Colonic mucosa (tissue), 4 donors: ENCODE measurements around the gene CEACAM8. TPM values are rescaled to one million over a fixed set of nuclear protein-coding genes. Genes with fewer than 3 reads are reported as not detected.
"Not testable (repeated sequence)": the region's sequence is repeated elsewhere in the genome, so short reads cannot be mapped to it uniquely, and the experiment has no call there.

Experiments
- DNase-seq: peaks from one replicate; pipeline ENCODE4 v3.0.0-alpha.2; 2020
- H3K27ac ChIP-seq: fragments of 200-600 bp; one replicate; pipeline ENCODE4 v1.8.0; 2021
- H3K27me3 ChIP-seq: fragments of 200-600 bp; one replicate; pipeline ENCODE4 v1.8.0; 2021
- H3K36me3 ChIP-seq: fragments of 200-600 bp; one replicate; pipeline ENCODE4 v1.8.0; 2021
- H3K4me1 ChIP-seq: fragments of 200-600 bp; one replicate; pipeline ENCODE4 v1.8.0; 2021; ENCODE audit warnings: mild to moderate bottlenecking
- H3K4me3 ChIP-seq: fragments of 200-600 bp; one replicate; pipeline ENCODE4 v1.8.0; 2021
- H3K9ac ChIP-seq, 2 donors: one replicate each; pipeline ENCODE4 v1.7.0; 2013; ENCODE audit warnings: control low read depth in 2 of 2, low read depth in 2 of 2, low read length in 2 of 2
- H3K9me3 ChIP-seq: fragments of 200-600 bp; one replicate; pipeline ENCODE4 v1.8.0; 2021
- CTCF ChIP-seq: fragments of 200-600 bp; IDR thresholded peaks from one replicate; pipeline ENCODE4 v1.8.0; 2022; ENCODE audit warnings: antibody characterized with exemption, mild to moderate bottlenecking
- intact Hi-C: fragments of 100-400 bp; cut with DNase I; formaldehyde crosslinking; loops from one replicate; pipeline ENCODE4 v1.14.1; 2022
- total RNA-seq, 2 donors: library from RNA; stranded (reverse); fragmentation: NEBNext Ultra II Directional in 1 of 2; extraction: Animal tissue kit (Norgen Biotek cat#: 25700) in 1 of 2; gene quantifications; one replicate each; pipeline ENCODE4 v1.2.1, GENCODE V29; 2021
- donor health status: healthy.
- donor health status: DM: no; HTN: no; CAD: no.
- donor health status: DM: no; HTN: no; CAD: no.

The CEACAM8 gene
- total RNA-seq, 2 donors from 2014 or later: 0.85 to 2.3 TPM

DNA sequence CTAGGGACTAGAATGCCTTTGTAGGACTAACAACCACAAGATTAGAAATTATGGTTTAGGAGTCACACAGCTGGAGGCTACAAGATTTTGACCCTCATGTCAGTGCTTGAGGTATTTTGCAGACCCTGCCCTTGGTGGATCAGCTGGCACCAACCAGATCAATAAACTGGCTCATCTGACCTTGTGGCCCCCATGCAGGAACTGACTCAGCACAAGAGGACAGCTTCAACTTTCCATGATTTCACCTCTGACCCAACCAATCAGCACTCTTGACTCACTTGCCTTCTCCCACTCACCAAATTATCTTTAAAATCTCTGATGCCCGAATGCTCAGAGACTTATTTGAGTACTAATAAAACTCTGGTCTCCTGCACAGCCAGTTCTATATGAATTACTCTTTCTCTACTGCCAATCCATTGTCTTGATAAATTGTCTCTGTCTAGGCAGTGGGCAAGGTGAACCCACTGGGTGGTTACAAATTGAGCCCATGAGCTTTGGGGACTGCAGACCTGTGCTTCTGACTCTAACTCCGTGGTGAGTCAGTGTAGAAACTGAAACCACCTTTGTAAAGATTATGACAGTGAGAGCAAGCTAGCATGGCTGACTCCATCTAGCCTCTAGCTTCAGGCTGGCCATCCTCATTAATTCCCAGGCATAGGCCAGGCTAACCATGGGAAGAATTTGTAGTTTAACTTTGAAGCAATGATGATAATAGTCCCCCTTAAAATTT, 33.9 kb upstream of the CEACAM8 start:
- intact Hi-C loops: no loop called here
- Histone ChIP-seq H3K27ac (no peak overlapping the region), H3K4me1 (no peaks in the 10 kb centered on the region), H3K36me3 (no peaks in the 10 kb centered on the region), H3K27me3 (no peaks in the 10 kb centered on the region), H3K4me3 (no peak overlapping the region), H3K9ac (no peak overlapping the region), H3K9me3 (no peaks in the 10 kb centered on the region)
- DNase-seq: no peak
- no peak for TF ChIP-seq CTCF

- no peak for TF ChIP-seq CTCF
- Histone ChIP-seq H3K27ac (no peak overlapping the region), H3K4me3 (no peak overlapping the region), H3K4me1 (no peaks in the 10 kb centered on the region), H3K27me3 (no peaks in the 10 kb centered on the region), H3K9ac (no peak overlapping the region), H3K36me3 (no peaks in the 10 kb centered on the region), H3K9me3 (no peaks in the 10 kb centered on the region)
- intact Hi-C loops: no loop called here
- DNase-seq: no peak
These were observed 33.2 kb upstream of the CEACAM8 start for GRCh38 chr19:42627916-42628315.

DNA sequence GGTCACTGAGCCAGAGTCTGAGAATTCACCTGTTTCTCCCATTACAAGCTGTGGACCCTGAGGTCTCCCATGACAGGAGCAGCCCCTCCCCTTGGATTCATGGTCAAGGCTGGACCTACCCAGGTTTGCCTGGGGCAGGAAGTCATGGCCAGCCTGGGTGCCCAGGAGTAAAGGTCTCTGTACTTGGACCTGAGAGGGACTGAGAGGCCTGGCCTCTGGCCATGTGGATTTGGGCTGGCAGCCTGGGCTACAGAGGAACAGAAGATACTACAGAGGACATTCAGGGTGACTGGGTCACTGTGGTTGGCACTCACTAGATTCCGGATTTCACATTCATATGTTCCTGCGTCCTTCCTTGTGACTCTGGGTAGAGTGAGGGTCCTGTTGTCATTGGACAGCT, 31.5 kb upstream of the CEACAM8 start:
- no peaks in the 10 kb centered on the region for H3K4me1 ChIP-seq
- TF ChIP-seq CTCF: no peak
- no peak overlapping the region for H3K9ac ChIP-seq
- no peak overlapping the region for H3K4me3 ChIP-seq
- no peak for DNase-seq
- intact Hi-C loops: no loop called here
- H3K27me3 ChIP-seq: no peaks in the 10 kb centered on the region
- no peaks in the 10 kb centered on the region for H3K36me3 ChIP-seq
- H3K9me3 ChIP-seq: no peaks in the 10 kb centered on the region
- no peak overlapping the region for H3K27ac ChIP-seq

- no peaks in the 10 kb centered on the region for H3K27me3 ChIP-seq
- intact Hi-C loops: no loop called here
- no peaks in the 10 kb centered on the region for H3K9me3 ChIP-seq
- no peak for DNase-seq
- no peaks in the 10 kb centered on the region for H3K36me3 ChIP-seq
- no peak overlapping the region for H3K9ac ChIP-seq
- TF ChIP-seq CTCF: no peak
- H3K27ac ChIP-seq: no peak overlapping the region
- no peak overlapping the region for H3K4me3 ChIP-seq
- no peaks in the 10 kb centered on the region for H3K4me1 ChIP-seq
These were observed 24.5 kb upstream of the CEACAM8 start for GRCh38 chr19:42619271-42619670.

- intact Hi-C loops: no loop called here
- H3K9ac ChIP-seq: no peak overlapping the region
- no peaks in the 10 kb centered on the region for H3K36me3 ChIP-seq
- no peak overlapping the region for H3K27ac ChIP-seq
- H3K27me3 ChIP-seq: peaks cover 4% of the 10 kb centered on the region
- H3K4me1 ChIP-seq: no peaks in the 10 kb centered on the region
- no peak for DNase-seq
- no peak for TF ChIP-seq CTCF
- no peak overlapping the region for H3K4me3 ChIP-seq
- no peaks in the 10 kb centered on the region for H3K9me3 ChIP-seq
These were observed 18.9 kb upstream of the CEACAM8 start for GRCh38 chr19:42613666-42614065.

DNA sequence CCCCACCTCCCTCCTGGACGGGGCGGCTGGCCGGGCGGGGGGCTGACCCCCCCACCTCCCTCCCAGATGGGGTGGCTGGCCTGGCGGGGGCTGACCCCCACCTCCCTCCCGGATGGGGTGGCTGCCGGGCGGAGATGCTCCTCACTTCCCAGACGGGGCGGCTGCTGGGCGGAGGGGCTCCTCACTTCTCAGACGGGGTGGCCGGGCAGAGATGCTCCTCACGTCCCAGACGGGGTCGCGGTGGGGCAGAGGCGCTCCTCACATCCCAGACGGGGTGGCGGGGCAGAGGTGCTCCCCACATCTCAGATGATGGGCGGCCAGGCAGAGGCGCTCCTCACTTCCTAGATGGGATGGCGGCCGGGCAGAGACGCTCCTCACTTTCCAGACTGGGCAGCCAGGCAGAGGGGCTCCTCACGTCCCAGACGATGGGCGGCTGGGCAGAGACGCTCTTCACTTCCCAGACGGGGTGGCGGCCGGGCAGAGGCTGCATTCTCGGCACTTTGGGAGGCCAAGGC, 15.7 kb upstream of the CEACAM8 start:
- not testable (repeated sequence) for DNase-seq

More for the DNA sequence above, 15.7 kb upstream of the CEACAM8 start:
- H3K9ac ChIP-seq, H3K36me3 ChIP-seq, H3K4me1 ChIP-seq, H3K4me3 ChIP-seq, intact Hi-C loops, H3K27ac ChIP-seq, H3K27me3 ChIP-seq, H3K9me3 ChIP-seq: not testable (repeated sequence)
